K562 (cell line): ENCODE measurements around the gene RNH1.

Experiments
- BDP1 ChIP-seq: IDR thresholded peaks from 3 replicates; pipeline ENCODE4 v1.6.1; 2011; ENCODE audit not compliant: insufficient read length, insufficient read depth
- CGGBP1 ChIP-seq: fragments of 250-450 bp; sonication (Bioruptor Pico); IDR thresholded peaks from 2 replicates; pipeline ENCODE4 v1.9.0; 2021; ENCODE audit warnings: mild to moderate bottlenecking
- DACH1 ChIP-seq: fragments of 450-650 bp; IDR thresholded peaks from 2 replicates; pipeline ENCODE4 v1.6.1; 2018; ENCODE audit not compliant: partially characterized antibody
- HEY1 ChIP-seq: fragments of 250-450 bp; sonication (Bioruptor Pico); IDR thresholded peaks from 2 replicates; pipeline ENCODE4 v1.5.0; 2020; ENCODE audit warnings: mild to moderate bottlenecking, moderate library complexity, borderline replicate concordance
- POLR2AphosphoS5 ChIP-seq: IDR thresholded peaks from 2 replicates; pipeline ENCODE4 v1.6.1; 2011; ENCODE audit warnings: mild to moderate bottlenecking, low read depth, low read length, moderate library complexity; ENCODE audit not compliant: control insufficient read depth, insufficient read depth
- ZNF280B ChIP-seq: fragments of 250-450 bp; sonication (Bioruptor Pico); IDR thresholded peaks from 2 replicates; pipeline ENCODE4 v1.5.1; 2021; ENCODE audit warnings: mild to moderate bottlenecking

- no peak for TF ChIP-seq POLR2AphosphoS5
- no peak for TF ChIP-seq DACH1
- no peak for TF ChIP-seq CGGBP1 (CRISPR knock-in tag)
- no peak for TF ChIP-seq HEY1 (CRISPR knock-in tag)
- no peak for TF ChIP-seq BDP1
- TF ChIP-seq ZNF280B (CRISPR knock-in tag), result no peak
These were observed 49.0 kb upstream of the RNH1 start for GRCh38 chr11:555780-556661.
